Effector CD8-positive, alpha-beta T cell (primary cell): ENCODE data around the gene STT3B.
A peak's percentile ranks its signal among the peaks of the same experiment; 100 is the strongest.
"Not testable (repeated sequence)": the region's sequence is repeated elsewhere in the genome, so short reads cannot be mapped to it uniquely, and the experiment has no call there.

ENCODE experiments used
- DNase-seq: peaks from one replicate; lab custom pipeline; 2025; lab: John Stamatoyannopoulos, UW
- total RNA-seq, 4 experiments: gene quantifications; one replicate each; lab custom pipeline; 2026; lab: John Stamatoyannopoulos, UW

The STT3B gene
- 203 to 263 (median 242) reads per million in 4 experiments for total RNA-seq

DNA sequence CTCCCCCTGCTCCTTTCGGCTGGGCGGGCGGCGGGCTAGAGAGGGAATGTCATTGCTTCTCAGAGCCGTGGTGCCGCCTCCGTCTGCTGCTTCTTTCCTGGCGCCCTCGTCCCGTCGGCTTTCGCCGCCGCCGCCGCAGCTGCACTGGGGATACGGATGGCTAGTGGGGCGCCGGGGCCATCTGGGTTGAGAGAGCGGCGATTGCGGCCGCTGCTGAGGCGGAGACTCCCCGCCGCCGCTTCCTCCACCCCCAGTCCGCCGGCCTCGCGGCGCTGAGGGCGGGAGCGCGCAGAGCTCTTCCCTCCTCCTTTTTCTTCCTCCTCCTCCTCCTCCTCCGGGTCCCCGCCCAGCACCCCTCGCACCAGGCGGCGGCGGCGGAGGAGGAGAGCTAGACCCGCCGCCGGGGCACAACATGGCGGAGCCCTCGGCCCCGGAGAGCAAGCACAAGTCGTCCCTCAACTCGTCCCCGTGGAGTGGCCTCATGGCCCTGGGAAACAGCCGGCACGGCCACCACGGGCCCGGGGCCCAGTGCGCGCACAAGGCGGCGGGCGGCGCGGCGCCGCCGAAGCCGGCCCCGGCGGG, at the start of gene STT3B:
TSS of gene STT3B (plus strand) at position 339 of the 582 bp plus-strand sequence. CDS start at position 413, 74 bp downstream.
- peak; percentile 72 for DNase-seq

GRCh38 chr3:31483776-31484175, 48.9 kb upstream of the STT3B start:
- DNase-seq = no peak

DNA sequence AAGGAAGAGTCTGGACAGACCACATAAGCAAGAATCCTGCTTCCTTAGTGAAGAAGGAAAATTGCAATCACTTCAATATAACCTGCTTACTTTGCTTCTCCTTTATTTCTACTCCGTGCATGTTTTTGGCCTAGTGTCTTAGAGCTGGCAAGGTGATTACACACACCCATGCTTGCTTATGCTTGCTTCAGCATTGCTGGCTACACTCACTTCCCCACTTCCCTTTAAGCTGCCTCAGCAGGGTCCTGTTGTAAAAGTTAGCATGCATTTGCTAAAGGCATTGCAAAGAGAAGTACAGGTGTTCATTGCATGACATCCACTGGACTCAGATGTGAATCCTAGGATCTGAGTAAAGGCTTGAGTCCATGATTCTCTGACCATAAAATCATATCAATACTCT, 47.5 kb upstream of the STT3B start:
- DNase-seq = no peak

DNA sequence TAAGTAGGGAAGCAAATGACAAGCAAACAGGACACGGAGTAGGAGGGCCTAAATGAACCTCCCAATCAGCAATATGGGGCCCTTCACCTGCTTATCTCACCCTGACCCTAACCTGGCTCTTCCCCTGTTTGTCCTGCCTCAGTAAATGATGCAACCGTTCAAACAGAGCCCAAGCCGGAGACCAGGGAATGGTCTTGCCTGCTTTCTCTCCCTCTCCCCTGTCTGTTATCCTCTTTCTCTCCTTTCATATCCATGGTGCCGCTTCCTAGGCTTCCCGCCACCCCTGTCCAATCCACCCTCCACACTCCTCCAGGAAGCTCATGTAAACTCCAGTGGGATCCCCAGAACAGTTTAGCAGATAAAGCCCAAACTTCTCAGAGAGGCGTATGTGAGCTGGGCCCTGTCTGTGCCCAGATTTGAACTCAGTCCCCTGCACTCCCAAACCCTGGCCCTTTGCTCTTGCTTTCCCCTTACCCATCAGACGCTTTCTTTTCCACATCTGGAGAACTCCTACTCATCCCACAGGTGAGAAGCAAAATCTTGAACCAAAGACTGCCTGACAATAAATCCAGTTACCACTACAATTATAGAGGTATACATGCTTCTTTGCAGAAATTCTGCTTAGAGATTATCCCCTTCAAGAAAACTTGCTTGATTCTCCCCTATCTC, 45.7 kb upstream of the STT3B start:
- DNase-seq = no peak

DNA sequence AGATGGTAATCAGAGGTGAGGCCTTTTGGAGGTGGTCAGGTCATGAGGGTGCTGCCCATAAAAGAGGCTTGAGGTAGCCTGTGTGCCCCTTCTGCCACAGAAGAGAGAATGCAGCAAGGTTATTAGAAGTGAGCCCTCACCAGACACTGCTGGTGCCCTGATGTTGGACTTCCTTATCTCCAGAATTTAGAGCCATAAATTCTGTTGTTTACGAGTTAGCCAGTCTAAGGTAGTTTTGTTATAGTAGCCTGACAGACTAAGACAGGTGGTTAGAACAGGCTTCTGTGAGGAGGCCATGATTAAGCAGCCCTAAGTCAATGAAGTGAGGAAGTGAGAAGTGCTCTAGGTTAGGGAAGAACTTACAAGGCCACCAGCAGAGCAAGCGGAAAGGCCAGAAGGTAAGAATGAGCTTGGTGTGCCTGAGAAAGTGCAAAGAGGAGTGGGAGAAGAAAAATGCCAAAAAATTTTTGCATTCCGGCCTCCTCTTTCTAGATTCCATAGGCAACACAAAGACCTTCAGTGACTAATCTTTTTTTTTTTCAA, 44.2 kb upstream of the STT3B start:
- no peak for DNase-seq

DNA sequence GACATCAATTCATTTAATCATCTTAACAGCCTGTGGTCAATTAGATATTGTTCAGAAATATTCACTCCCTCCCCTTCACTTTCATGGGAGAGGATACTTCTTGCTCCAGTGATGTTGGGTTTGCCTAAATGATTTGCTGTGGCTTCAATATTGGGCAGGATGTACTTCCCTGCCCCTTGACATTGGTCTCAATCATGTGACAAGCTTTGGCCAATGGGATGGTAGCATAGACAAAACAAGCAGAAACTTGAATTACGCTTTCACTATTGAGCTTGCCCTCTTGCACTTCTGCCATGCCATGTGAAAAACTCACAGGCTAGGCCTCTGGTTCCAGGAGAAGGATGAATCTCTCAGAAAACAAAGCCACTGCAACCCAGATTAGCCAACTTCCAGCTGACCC, 42.2 kb upstream of the STT3B start:
- no peak for DNase-seq

GRCh38 chr3:31491660-31492059, 41.1 kb upstream of the STT3B start:
- DNase-seq = no peak

- DNase-seq = no peak
These were observed 39.6 kb upstream of the STT3B start for GRCh38 chr3:31493149-31493548.

- DNase-seq = no peak
These were observed 36.6 kb upstream of the STT3B start for GRCh38 chr3:31495971-31496665.

GRCh38 chr3:31498791-31499190, 33.9 kb upstream of the STT3B start:
- no peak for DNase-seq

- DNase-seq = no peak
These were observed 33.4 kb upstream of the STT3B start for GRCh38 chr3:31499281-31499680.

DNA sequence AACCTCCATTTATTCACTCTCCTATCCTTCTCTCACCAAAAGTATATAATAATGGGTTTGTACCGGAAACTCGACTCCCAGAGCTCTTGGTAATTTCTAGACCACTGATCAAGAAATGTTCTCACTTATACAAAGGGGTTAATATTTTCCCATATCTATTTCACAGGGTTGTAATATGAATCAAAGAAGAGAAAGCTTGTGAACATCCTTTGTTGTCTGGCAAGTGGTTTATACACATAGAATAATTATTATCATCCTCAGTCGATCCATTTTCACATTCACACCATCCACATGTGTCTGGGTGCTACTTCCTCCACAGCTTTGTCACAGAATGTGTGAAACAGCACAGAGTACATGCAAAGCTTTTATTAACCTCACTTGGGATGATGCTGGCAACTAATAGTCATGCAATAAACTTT, 29.9 kb upstream of the STT3B start:
- no peak for DNase-seq

GRCh38 chr3:31503456-31503855, 29.3 kb upstream of the STT3B start:
- DNase-seq = no peak

DNA sequence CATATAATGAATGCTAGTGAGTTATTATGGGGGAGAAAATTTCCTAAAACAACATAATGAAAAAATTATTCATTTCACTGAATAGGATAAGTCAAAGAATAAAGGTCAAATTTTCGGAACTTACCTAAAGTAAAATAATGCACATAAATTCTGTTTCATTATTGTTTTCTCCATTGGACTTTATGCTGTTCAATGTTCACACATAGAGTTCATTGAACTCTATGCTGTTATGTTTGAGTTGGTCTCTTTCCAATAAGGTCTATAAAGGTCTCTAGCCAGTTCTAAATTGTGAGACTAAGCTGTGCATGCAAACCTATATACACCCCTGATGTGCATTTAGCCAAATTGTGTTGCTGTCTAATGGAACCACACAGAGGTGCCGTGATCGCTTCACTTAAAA, 28.5 kb upstream of the STT3B start:
- DNase-seq = no peak

DNA sequence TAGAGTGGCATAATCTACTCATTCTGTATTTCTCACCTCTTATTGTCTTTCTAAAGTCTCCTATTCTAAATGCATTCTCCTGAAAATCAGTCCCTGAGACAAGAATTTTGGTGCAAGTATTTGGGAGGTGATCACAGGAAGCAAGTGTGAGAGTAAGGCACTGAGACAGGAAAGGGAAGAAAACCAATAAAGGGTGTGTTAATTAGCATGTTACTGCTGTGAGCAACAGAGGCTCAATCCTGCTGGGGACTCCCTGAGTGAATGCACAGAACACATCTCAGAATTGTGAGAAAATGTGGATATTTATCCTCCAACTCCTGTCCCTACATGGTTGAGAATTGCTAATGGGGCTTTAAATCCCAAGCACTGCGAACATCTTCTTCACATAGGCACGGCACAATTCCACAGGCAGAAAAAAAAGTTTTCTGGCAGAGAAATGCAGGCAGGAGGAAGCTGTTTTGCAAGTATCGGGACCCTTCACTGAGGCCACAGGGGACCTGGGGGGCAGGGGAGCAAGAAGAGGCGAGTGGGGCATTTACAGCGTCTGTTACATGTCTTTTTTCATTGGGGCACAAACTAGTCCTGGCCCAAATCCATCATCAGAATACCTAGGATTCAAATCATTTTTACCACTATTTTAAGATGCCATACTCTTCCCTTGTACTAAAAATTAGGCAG, 27.2 kb upstream of the STT3B start:
- DNase-seq = no peak

GRCh38 chr3:31506515-31506914, 26.2 kb upstream of the STT3B start:
- not testable (repeated sequence) for DNase-seq

GRCh38 chr3:31508452-31509146, 24.1 kb upstream of the STT3B start:
- no peak for DNase-seq

GRCh38 chr3:31509147-31509728, 23.5 kb upstream of the STT3B start:
- DNase-seq = no peak

DNA sequence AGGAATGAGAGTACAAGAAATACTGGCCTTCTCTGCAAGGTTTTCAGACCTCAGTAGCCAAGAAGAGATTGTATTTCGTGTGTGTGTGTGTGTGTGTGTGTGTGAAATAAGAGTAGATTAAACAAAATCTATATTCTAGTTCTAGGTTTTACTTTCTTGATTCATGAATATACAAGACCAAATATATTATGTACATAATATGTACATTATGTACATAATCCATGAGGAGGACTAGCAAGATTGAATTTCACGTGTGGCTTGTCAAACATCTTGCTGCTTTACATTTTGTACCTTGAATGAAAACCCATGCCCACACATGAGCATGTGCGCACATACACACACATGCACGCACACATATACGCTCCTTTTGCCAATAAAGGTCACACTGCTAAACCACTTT, 18.2 kb upstream of the STT3B start:
- DNase-seq = no peak

GRCh38 chr3:31515486-31516284, 17.0 kb upstream of the STT3B start:
- no peak for DNase-seq
